OCI-LY3 (cell line): ENCODE results near the gene TSPEAR.

Source experiments
- H2AFZ ChIP-seq: fragments of 200-600, 300-600 bp; shearing (Covaris generic); 2 replicates; pipeline ENCODE4 v1.6.0; 2014; ENCODE audit warnings: antibody characterized with exemption, low read depth, low read length
- H3K27ac ChIP-seq: fragments of 200-600, 300-600 bp; sonication (generic); 2 replicates; pipeline ENCODE4 v1.5.1; 2014; ENCODE audit warnings: mild to moderate bottlenecking, low read length, moderate library complexity, mixed read lengths
- H3K27me3 ChIP-seq: fragments of 200-600, 300-600 bp; sonication (generic); 2 replicates; pipeline ENCODE4 v1.6.1; 2014; ENCODE audit warnings: low read depth, low read length, mixed read lengths
- H3K36me3 ChIP-seq: fragments of 200-600, 300-600 bp; sonication (generic); replicated peaks from 2 replicates; pipeline ENCODE3; 2014; ENCODE audit warnings: low read depth, low read length, mixed read lengths
- H3K4me1 ChIP-seq: fragments of 300-600, 200-600 bp; sonication (generic); 2 replicates; pipeline ENCODE4 v1.6.1; 2014; ENCODE audit warnings: low read length, mixed read lengths
- H3K4me2 ChIP-seq: fragments of 200-600, 300-600 bp; sonication (generic); 2 replicates; pipeline ENCODE4 v1.6.1; 2014; ENCODE audit warnings: low read length, mixed read lengths
- H3K4me3 ChIP-seq: fragments of 300-600, 200-600 bp; sonication (generic); 2 replicates; pipeline ENCODE4 v1.5.1; 2014; ENCODE audit warnings: antibody characterized with exemption, mild to moderate bottlenecking, low read length, moderate library complexity
- H3K79me2 ChIP-seq: fragments of 300-600, 200-600 bp; shearing (Covaris generic); 2 replicates; pipeline ENCODE4 v1.6.1; 2014; ENCODE audit warnings: mild to moderate bottlenecking, low read length, mixed read lengths
- H3K9ac ChIP-seq: fragments of 300-600, 200-600 bp; shearing (Covaris generic); 2 replicates; pipeline ENCODE4 v1.6.0; 2014; ENCODE audit warnings: mild to moderate bottlenecking, low read length, moderate library complexity
- H3K9me3 ChIP-seq: fragments of 200-600, 300-600 bp; shearing (Covaris generic); 2 replicates; pipeline ENCODE4 v1.6.1; 2014; ENCODE audit warnings: low read length, mixed read lengths; ENCODE audit not compliant: insufficient read depth
- H4K20me1 ChIP-seq: fragments of 200-600, 300-600 bp; sonication (generic); 2 replicates; pipeline ENCODE4 v1.6.1; 2016; ENCODE audit warnings: low read length, mixed read lengths; ENCODE audit not compliant: insufficient read depth
- CTCF ChIP-seq: fragments of 200-600, 300-600 bp; sonication (generic); IDR thresholded peaks from 2 replicates; pipeline ENCODE4 v1.5.1; 2014; ENCODE audit warnings: antibody characterized with exemption, low read length, low read depth
- EZH2phosphoT487 ChIP-seq: fragments of 200-600 bp; shearing (Covaris generic); IDR thresholded peaks from 2 replicates; pipeline ENCODE4 v1.6.1; 2018; ENCODE audit warnings: antibody characterized with exemption, mixed run types, low read depth

The TSPEAR gene

GRCh38 chr21:44534688-44535087 is 176.7 kb downstream of the TSPEAR start:
- H4K20me1 ChIP-seq = no peaks in the 10 kb centered on the region
- H3K27ac ChIP-seq = no peak overlapping the region
- no peaks in the 10 kb centered on the region for H3K79me2 ChIP-seq
- H3K4me3 ChIP-seq = no peak overlapping the region
- H3K9me3 ChIP-seq = no peaks in the 10 kb centered on the region
- H3K4me1 ChIP-seq = no peaks in the 10 kb centered on the region
- TF ChIP-seq CTCF (no peak), EZH2phosphoT487 (no peak)
- H3K27me3 ChIP-seq = no peaks in the 10 kb centered on the region
- no peaks in the 10 kb centered on the region for H3K36me3 ChIP-seq
- H3K4me2 ChIP-seq = no peak overlapping the region
- H3K9ac ChIP-seq = no peak overlapping the region
- no peak overlapping the region for H2AFZ ChIP-seq

- Histone ChIP-seq H3K79me2 (no peaks in the 10 kb centered on the region), H3K27me3 (no peaks in the 10 kb centered on the region), H2AFZ (no peak overlapping the region), H3K4me3 (no peak overlapping the region), H4K20me1 (no peaks in the 10 kb centered on the region), H3K4me1 (no peaks in the 10 kb centered on the region), H3K9me3 (no peaks in the 10 kb centered on the region), H3K4me2 (no peak overlapping the region), H3K36me3 (no peaks in the 10 kb centered on the region), H3K27ac (no peak overlapping the region), H3K9ac (no peak overlapping the region)
- TF ChIP-seq EZH2phosphoT487 (no peak), CTCF (no peak)
Observed at GRCh38 chr21:44533891-44534627, 177.3 kb downstream of the TSPEAR start.

DNA sequence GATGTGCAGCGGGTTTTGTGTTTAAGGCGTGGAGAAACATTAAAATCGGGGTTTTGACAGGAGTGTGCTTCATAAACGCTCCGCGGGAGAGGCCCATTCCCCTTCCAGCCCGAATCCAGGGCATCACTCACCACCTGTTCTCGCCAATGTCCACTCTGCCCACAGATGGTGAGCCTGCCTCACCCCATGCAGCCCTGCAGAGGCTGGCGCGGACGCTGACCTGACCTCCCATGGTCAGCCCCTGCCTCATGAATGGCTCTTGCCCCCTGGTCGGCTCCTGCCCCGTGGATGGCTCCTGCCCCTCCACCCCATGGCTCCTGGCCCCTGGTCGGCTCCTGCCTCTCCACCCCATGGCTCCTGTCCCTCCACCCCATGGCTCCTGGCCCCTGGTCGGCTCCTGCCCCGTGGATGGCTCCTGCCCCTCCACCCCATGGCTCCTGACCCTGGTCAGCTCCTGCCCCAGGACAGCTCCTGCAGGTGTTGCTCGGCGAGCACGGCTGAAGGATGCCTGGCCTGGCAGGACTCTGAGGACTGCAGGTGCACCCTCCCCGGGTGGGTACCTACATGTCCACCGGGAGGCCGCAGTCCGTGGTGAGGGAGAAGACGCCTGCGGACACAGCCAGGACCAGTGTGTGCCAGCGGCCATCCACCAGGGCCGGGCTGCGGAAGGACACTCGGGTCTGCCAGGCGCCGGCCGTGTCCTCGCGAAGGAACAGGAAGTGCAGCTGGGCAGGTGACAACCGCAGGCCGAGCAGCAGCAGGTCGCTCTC is 178.1 kb downstream of the TSPEAR start:
- Histone ChIP-seq H3K9ac (no peak overlapping the region), H3K4me1 (no peaks in the 10 kb centered on the region), H3K27ac (no peak overlapping the region), H3K79me2 (no peaks in the 10 kb centered on the region), H3K4me2 (no peak overlapping the region), H3K36me3 (no peaks in the 10 kb centered on the region), H3K27me3 (no peaks in the 10 kb centered on the region), H3K4me3 (no peak overlapping the region), H2AFZ (no peak overlapping the region), H4K20me1 (no peaks in the 10 kb centered on the region), H3K9me3 (no peaks in the 10 kb centered on the region)
- TF ChIP-seq CTCF (no peak), EZH2phosphoT487 (no peak)

- H3K27ac ChIP-seq = no peak overlapping the region
- TF ChIP-seq EZH2phosphoT487 (no peak), CTCF (no peak)
- H3K4me1 ChIP-seq = no peaks in the 10 kb centered on the region
- H3K79me2 ChIP-seq = no peaks in the 10 kb centered on the region
- no peak overlapping the region for H3K4me3 ChIP-seq
- no peaks in the 10 kb centered on the region for H3K9me3 ChIP-seq
- no peaks in the 10 kb centered on the region for H4K20me1 ChIP-seq
- no peak overlapping the region for H3K9ac ChIP-seq
- no peak overlapping the region for H2AFZ ChIP-seq
- no peak overlapping the region for H3K4me2 ChIP-seq
- no peaks in the 10 kb centered on the region for H3K36me3 ChIP-seq
- no peaks in the 10 kb centered on the region for H3K27me3 ChIP-seq
Observed at GRCh38 chr21:44532712-44533111, 178.7 kb downstream of the TSPEAR start.
